Measurements from ENCODE around the gene LASP1NB.
"Not testable (repeated sequence)": the region's sequence is repeated elsewhere in the genome, so short reads cannot be mapped to it uniquely, and the experiment has no call there.

Gene LASP1NB

DNA sequence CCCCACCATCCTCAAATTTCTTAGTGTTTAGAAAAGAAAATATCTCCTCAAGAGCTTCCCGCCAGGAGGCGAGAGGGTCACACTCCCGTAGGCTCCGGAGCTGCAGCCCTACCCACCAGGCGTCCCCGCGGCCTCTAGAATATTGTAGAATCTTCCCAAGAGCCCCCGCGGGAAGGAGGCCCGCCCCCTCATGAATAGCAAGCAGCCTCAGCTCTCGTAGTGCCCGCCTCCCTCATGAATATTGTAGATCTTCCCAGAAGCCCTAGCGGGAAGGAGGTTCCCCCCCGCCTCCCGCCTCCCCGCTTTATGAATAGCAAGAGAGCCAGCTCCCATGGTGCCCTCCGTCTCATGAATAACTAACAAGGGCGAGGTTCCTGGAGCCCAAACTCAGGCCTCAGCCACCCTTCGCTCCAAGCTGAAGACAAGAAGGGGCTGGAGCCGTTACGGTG is 41.9 kb downstream of the LASP1NB start, which contains the start of gene FBXO47:
TSS of gene FBXO47 (minus strand) at position 114 of the 449 bp plus-strand sequence. CDS start 4,378 bp downstream, outside the sequence.
- DNase-seq (ENCODE audit: low spot score), result peak; percentile 80

DNA sequence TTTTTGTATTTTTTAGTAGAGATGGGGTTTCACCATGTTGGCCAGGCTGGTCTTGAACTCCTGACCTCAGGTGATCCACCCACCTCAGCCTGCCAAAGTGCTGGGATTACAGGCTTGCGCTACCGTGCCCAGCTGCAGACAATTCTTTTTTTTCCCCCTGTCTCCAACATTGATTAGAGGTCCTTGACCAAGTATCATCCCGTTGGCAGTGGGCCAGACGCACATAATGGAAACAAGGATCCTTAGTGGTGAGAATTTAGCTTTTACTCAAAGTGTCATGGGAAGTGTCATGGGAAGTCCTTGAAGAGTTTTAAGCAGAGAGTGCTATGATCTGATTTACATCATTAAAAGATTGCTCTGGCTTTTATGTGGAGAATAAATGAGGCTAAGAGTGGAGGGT is 43.9 kb downstream of the LASP1NB start:
- DNase-seq (ENCODE audit: low spot score), result no peak

DNA sequence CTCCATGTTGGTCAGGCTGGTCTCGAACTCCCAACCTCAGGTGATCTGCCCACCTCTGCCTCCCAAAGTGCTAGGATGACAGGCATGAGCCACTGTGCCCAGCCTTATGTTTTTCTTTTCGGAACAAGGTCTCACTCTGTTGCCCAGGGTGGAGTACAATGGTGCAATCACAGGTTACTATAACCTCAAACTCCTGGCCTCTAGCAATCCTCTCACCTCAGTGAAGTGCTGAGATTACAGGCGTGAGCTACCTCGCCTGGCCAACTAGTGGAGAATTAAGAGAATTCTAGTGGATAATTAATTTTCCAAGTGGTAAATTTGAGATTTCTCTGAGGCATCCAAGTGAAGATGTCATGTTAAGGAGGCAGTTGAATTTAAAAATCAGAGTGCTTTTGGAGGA is 44.7 kb downstream of the LASP1NB start:
- no peak for DNase-seq (ENCODE audit: low spot score)

DNA sequence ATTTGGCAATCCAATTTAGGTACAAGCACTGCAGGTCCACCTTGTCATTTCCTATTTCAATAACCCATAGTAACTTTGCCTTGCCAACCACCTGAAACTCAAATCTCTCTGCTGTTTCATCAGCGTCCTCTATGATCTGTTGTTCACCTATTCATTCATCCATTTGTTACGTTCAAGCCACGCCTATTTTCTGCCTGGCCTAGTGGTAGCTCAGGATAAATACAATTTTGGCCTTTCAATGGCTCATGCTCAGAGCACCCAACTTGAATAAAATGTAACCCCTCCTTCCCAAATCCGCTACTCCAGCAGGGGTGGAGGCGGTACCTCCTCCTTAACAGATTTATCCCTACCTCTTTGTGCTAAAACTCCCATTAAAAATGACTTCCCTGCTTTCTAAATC is 45.4 kb downstream of the LASP1NB start:
- DNase-seq (ENCODE audit: low spot score), result no peak

DNA sequence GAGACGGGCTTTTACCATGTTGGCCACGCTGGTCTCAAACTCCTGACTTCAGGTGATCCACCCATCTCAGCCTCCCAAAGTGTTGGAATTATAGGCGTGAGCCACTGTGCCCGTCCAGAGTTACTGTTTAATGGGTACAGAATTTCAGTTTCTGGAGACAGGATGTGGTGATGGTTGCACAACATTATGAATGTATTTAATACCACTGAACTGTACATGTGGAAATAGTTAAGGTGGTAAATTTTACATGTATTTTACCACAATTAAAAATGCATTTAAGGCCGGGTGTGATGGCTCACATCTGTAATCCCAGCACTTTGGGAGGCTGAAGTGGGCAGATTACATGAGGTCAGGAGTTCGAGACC is 50.8 kb downstream of the LASP1NB start:
- DNase-seq (ENCODE audit: low spot score), result not testable (repeated sequence)

DNA sequence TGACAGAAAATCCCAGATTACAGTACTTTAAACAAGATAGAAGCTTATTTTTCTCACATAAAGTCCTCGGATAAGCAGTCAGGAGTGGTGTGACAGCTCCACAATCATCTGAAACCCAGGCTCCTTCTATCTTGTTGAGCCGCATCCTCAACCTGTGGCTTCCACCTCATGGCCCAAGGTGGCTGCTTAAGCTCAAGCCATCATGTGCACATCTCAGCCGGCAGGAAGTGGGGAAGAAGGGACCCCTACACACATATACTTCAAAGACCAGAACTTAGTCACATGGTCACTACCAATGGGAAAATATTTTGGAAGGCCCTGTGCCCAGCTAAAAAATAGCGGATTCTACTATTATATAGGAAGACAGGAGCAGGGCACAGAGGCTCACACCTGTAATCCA is 52.8 kb downstream of the LASP1NB start:
- no peak for DNase-seq (ENCODE audit: low spot score)

Measured in iPS-NIHi11 (cell line).